ENCODE data around the gene KRTAP16-1. TPM values are rescaled to one million over a fixed set of nuclear protein-coding genes. Genes with fewer than 3 reads are reported as not detected.
A peak's percentile ranks its signal among the peaks of the same experiment; 100 is the strongest.

The KRTAP16-1 gene, protein sequence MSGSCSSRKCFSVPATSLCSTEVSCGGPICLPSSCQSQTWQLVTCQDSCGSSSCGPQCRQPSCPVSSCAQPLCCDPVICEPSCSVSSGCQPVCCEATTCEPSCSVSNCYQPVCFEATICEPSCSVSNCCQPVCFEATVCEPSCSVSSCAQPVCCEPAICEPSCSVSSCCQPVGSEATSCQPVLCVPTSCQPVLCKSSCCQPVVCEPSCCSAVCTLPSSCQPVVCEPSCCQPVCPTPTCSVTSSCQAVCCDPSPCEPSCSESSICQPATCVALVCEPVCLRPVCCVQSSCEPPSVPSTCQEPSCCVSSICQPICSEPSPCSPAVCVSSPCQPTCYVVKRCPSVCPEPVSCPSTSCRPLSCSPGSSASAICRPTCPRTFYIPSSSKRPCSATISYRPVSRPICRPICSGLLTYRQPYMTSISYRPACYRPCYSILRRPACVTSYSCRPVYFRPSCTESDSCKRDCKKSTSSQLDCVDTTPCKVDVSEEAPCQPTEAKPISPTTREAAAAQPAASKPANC
- under 1 TPM; 0.16 to 0.23 (median 0.23) TPM for total RNA-seq
- total RNA-seq (2013), result 0.07 TPM

DNA sequence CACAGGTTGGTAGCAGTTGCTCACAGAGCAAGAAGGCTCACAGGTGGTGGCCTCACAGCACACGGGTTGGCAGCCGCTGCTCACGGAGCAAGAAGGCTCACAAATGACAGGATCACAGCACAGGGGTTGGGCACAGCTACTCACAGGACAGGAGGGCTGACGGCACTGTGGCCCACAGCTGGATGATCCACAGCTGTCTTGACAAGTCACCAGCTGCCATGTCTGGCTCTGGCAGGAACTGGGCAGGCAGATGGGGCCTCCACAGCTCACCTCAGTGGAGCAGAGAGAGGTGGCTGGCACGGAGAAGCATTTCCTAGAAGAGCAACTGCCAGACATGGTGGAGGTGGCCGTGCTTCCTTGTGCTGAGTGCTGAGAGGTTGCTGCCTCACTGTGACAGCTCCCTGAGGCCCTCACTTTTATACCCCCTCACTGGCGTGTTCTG, at the start of gene KRTAP16-1:
Gene KRTAP16-1 (minus strand): TSS at position 392 of the 442 bp plus-strand sequence. CDS start 56 bp downstream, at position 336.
- Histone ChIP-seq H3K4me3 (ENCODE audit: low read length) (no peak within 1 kb of the TSS), H3K4me1 (ENCODE audit: control insufficient read depth, insufficient read depth, low read length) (peaks cover 38% of the 10 kb centered on the region), H3K27me3 (ENCODE audit: control insufficient read depth, insufficient read depth, low read length) (no peaks in the 10 kb centered on the region), H3K9me3 (ENCODE audit: control insufficient read depth, insufficient read depth, low read length) (no peaks in the 10 kb centered on the region), H3K36me3 (ENCODE audit: control insufficient read depth, insufficient read depth, low read length) (no peaks in the 10 kb centered on the region), H3K27ac (ENCODE audit: low read length) (peak within 1 kb of the TSS; percentile 83)
- no peaks in the 10 kb centered on the region for H3K9me3 Mint-ChIP-seq
- peaks cover 0 to 4% of the 10 kb centered on the region in 2 donors for H3K27me3 Mint-ChIP-seq (ENCODE audit: low read depth in 2 of 2)
- 9% methylated on average over 7 of the region's 7 CpGs for WGBS (ENCODE audit: insufficient coverage)
- DNase-seq (no peak), ATAC-seq (peak in 2 of 3 donors; percentile 54 to 63)
- H3K4me1 Mint-ChIP-seq, result peaks cover 45 to 49% of the 10 kb centered on the region in 2 donors
- TF ChIP-seq, protein P1, sequence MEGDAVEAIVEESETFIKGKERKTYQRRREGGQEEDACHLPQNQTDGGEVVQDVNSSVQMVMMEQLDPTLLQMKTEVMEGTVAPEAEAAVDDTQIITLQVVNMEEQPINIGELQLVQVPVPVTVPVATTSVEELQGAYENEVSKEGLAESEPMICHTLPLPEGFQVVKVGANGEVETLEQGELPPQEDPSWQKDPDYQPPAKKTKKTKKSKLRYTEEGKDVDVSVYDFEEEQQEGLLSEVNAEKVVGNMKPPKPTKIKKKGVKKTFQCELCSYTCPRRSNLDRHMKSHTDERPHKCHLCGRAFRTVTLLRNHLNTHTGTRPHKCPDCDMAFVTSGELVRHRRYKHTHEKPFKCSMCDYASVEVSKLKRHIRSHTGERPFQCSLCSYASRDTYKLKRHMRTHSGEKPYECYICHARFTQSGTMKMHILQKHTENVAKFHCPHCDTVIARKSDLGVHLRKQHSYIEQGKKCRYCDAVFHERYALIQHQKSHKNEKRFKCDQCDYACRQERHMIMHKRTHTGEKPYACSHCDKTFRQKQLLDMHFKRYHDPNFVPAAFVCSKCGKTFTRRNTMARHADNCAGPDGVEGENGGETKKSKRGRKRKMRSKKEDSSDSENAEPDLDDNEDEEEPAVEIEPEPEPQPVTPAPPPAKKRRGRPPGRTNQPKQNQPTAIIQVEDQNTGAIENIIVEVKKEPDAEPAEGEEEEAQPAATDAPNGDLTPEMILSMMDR (IDR thresholded peaks at IDR 0.05), result no peak
- peak within 1 kb of the TSS; percentile 81 for H3K4me3 Mint-ChIP-seq
- H3K36me3 Mint-ChIP-seq, result no peaks in the 10 kb centered on the region
- peak within 1 kb of the TSS; percentile 86 to 89 for H3K27ac Mint-ChIP-seq
- intact Hi-C loops (cut with micrococcal nuclease), result no loop called here

DNA sequence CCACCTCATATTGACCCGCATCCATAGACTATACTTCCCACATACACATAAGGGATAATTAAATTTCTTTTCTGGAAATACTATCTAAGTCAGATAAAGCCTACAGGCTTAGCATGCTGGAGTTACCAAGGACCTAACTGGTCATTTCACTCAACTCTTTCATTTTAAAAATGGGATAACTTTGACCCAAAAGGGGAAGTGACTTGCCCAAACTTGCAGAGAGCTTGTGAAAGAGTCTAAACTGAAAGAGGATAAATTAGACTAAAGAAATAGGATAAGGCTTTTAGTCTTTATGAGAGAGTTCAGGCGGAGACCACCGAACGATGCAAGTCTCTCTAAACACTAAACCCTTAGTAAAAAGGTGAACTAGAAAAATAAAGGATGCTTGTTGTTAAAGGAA, 45.4 kb upstream of the KRTAP16-1 start:
- TF ChIP-seq, protein P1 (IDR thresholded peaks at IDR 0.05), result no peak
- intact Hi-C loops (cut with micrococcal nuclease), result no loop called here
- no peaks in the 10 kb centered on the region for H3K36me3 ChIP-seq (ENCODE audit: control insufficient read depth, insufficient read depth, low read length)
- peaks cover 6% of the 10 kb centered on the region for H3K4me1 ChIP-seq (ENCODE audit: control insufficient read depth, insufficient read depth, low read length)
- H3K9me3 ChIP-seq (ENCODE audit: control insufficient read depth, insufficient read depth, low read length), result no peaks in the 10 kb centered on the region
- H3K27ac ChIP-seq (ENCODE audit: low read length), result no peak overlapping the region
- Mint-ChIP-seq H3K4me3 (no peak overlapping the region), H3K27me3 (ENCODE audit: low read depth in 2 of 2) (peaks cover 7 to 43% of the 10 kb centered on the region in 2 donors), H3K36me3 (no peaks in the 10 kb centered on the region), H3K9me3 (no peaks in the 10 kb centered on the region), H3K4me1 (no peaks in the 10 kb centered on the region), H3K27ac (no peak overlapping the region)
- H3K27me3 ChIP-seq (ENCODE audit: control insufficient read depth, insufficient read depth, low read length), result no peaks in the 10 kb centered on the region
- WGBS (ENCODE audit: insufficient coverage), result 80% methylated on average over 1 of the region's 4 CpGs
- no peak for DNase-seq
- no peak for ATAC-seq
- no peak overlapping the region for H3K4me3 ChIP-seq (ENCODE audit: low read length)

DNA sequence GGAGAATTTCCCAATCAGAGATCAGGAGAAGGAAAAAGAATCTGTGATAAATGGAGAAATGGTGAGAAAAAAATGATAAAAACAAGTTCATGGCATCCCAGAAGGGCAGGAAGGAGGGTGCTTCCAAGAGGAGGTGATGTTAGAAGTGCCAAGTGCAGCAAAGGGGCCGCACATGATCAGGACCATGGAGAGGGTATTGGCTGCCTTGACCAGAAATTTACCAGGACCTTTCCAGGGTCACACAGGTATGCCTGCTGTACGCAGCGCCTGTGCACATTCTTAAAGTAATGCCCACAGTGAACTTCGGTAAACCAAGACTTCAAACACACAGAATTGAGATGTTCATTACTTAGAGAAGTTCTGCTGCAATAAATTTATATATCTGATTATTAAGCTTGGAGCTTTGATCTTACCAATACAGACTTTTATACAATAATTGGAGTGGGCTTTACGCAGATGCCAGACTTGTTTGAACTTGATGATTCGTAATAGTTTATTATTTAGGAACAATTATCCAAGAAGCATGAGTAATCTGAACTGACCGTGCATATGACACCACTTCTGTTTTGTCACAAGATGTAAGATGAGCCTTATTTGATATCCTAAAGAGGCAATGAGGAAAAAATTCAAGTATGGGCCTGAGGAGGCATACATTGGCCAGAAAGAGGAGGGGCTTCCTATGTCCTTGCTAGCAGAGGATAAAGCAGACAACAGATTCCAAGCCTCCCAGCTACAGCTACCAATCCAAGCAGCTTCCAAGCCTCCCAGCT, 43.7 kb upstream of the KRTAP16-1 start:
- TF ChIP-seq, protein P1 (IDR thresholded peaks at IDR 0.05), result no peak
- H3K9me3 ChIP-seq (ENCODE audit: control insufficient read depth, insufficient read depth, low read length), result no peaks in the 10 kb centered on the region
- DNase-seq, result no peak

More for the DNA sequence above, 43.7 kb upstream of the KRTAP16-1 start:
- Histone ChIP-seq H3K27ac (ENCODE audit: low read length) (no peak overlapping the region), H3K36me3 (ENCODE audit: control insufficient read depth, insufficient read depth, low read length) (no peaks in the 10 kb centered on the region), H3K27me3 (ENCODE audit: control insufficient read depth, insufficient read depth, low read length) (no peaks in the 10 kb centered on the region), H3K4me1 (ENCODE audit: control insufficient read depth, insufficient read depth, low read length) (peaks cover 6% of the 10 kb centered on the region), H3K4me3 (ENCODE audit: low read length) (no peak overlapping the region)
- no peaks in the 10 kb centered on the region for H3K36me3 Mint-ChIP-seq
- H3K27me3 Mint-ChIP-seq (ENCODE audit: low read depth in 2 of 2), result peaks cover 7 to 41% of the 10 kb centered on the region in 2 donors
- WGBS (ENCODE audit: insufficient coverage), result 90% methylated on average over 5 of the region's 7 CpGs
- no peaks in the 10 kb centered on the region for H3K4me1 Mint-ChIP-seq
- ATAC-seq, result no peak
- intact Hi-C loops (cut with micrococcal nuclease), result no loop called here
- H3K27ac Mint-ChIP-seq, result no peak overlapping the region
- H3K9me3 Mint-ChIP-seq, result no peaks in the 10 kb centered on the region
- H3K4me3 Mint-ChIP-seq, result no peak overlapping the region
